NCI-H1092 treated with DMSO at 0.1 percent for 48 hours (cell line): ENCODE data around the gene VAPA.

Experiments used
- DNase-seq: peaks from one replicate; lab custom pipeline; 2025; lab: John Stamatoyannopoulos, UW

The VAPA gene

GRCh38 chr18:9914584-9915290 is 921 bp downstream of the VAPA start:
- peak; percentile 10 for DNase-seq

- DNase-seq, result no peak
Observed at GRCh38 chr18:9915291-9916076, 1.7 kb downstream of the VAPA start.

GRCh38 chr18:9916077-9916639 is 2.3 kb downstream of the VAPA start:
- DNase-seq, result no peak

- DNase-seq, result no peak
Observed at GRCh38 chr18:9916808-9917207, 3.0 kb downstream of the VAPA start.

GRCh38 chr18:9918016-9918680 is 4.3 kb downstream of the VAPA start:
- no peak for DNase-seq

GRCh38 chr18:9919564-9920232 is 5.9 kb downstream of the VAPA start:
- DNase-seq, result no peak

- no peak for DNase-seq
Observed at GRCh38 chr18:9922592-9923311, 8.9 kb downstream of the VAPA start.

GRCh38 chr18:9924371-9924943 is 10.6 kb downstream of the VAPA start:
- no peak for DNase-seq

- no peak for DNase-seq
Observed at GRCh38 chr18:9925369-9925768, 11.6 kb downstream of the VAPA start.

- DNase-seq, result no peak
Observed at GRCh38 chr18:9925795-9926194, 12.0 kb downstream of the VAPA start.

GRCh38 chr18:9926223-9926894 is 12.5 kb downstream of the VAPA start:
- DNase-seq, result no peak

GRCh38 chr18:9926977-9927376 is 13.2 kb downstream of the VAPA start:
- no peak for DNase-seq

- no peak for DNase-seq
Observed at GRCh38 chr18:9927392-9928063, 13.7 kb downstream of the VAPA start.

GRCh38 chr18:9928646-9929259 is 14.9 kb downstream of the VAPA start:
- no peak for DNase-seq

GRCh38 chr18:9930299-9930884 is 16.6 kb downstream of the VAPA start:
- no peak for DNase-seq

GRCh38 chr18:9931146-9931545 is 17.3 kb downstream of the VAPA start:
- DNase-seq, result no peak

GRCh38 chr18:9931678-9932077 is 17.9 kb downstream of the VAPA start:
- no peak for DNase-seq

GRCh38 chr18:9933865-9934264 is 20.0 kb downstream of the VAPA start:
- DNase-seq, result no peak

GRCh38 chr18:9934274-9934673 is 20.5 kb downstream of the VAPA start:
- no peak for DNase-seq
